GM19463 (cell line): ENCODE measurements around the gene MAP1A.

Source experiments
- ATAC-seq: cut with Tn5 transposase; IDR thresholded peaks from one replicate; pipeline ENCODE4 v1.9.1; 2021; ENCODE audit warnings: mild to moderate bottlenecking, moderate library complexity; ENCODE audit not compliant: unreplicated experiment

The MAP1A gene

GRCh38 chr15:43517354-43518196 lies at the start of gene MAP1A:
TSS of gene MAP1A (plus strand) at chr15:43517608. CDS start at chr15:43521474, 3,866 bp downstream.
- no peak for ATAC-seq

GRCh38 chr15:43469867-43470266 lies 47.5 kb upstream of the MAP1A start:
- no peak for ATAC-seq

GRCh38 chr15:43471975-43472374 lies 45.4 kb upstream of the MAP1A start:
- no peak for ATAC-seq

- ATAC-seq = no peak
Measured at GRCh38 chr15:43473885-43474284, 43.5 kb upstream of the MAP1A start.

GRCh38 chr15:43483297-43484128 lies 33.9 kb upstream of the MAP1A start:
- no peak for ATAC-seq

GRCh38 chr15:43484455-43484854 lies 33.0 kb upstream of the MAP1A start:
- no peak for ATAC-seq

GRCh38 chr15:43487271-43487895 lies 30.0 kb upstream of the MAP1A start:
- ATAC-seq = no peak

GRCh38 chr15:43488790-43489189 lies 28.6 kb upstream of the MAP1A start:
- no peak for ATAC-seq

GRCh38 chr15:43489191-43489590 lies 28.2 kb upstream of the MAP1A start:
- no peak for ATAC-seq

- ATAC-seq = no peak
Measured at GRCh38 chr15:43492266-43492665, 25.1 kb upstream of the MAP1A start.

GRCh38 chr15:43492673-43493601 lies 24.5 kb upstream of the MAP1A start, which contains the start of gene TP53BP1:
TSS of gene TP53BP1 (minus strand) at chr15:43493156. CDS start at chr15:43493043, 113 bp downstream.
- ATAC-seq = peak; percentile 100

GRCh38 chr15:43493703-43494472 lies 23.5 kb upstream of the MAP1A start:
- ATAC-seq = no peak

GRCh38 chr15:43498990-43499389 lies 18.4 kb upstream of the MAP1A start:
- ATAC-seq = no peak

GRCh38 chr15:43499635-43500034 lies 17.8 kb upstream of the MAP1A start:
- ATAC-seq = no peak

GRCh38 chr15:43505738-43506137 lies 11.7 kb upstream of the MAP1A start:
- no peak for ATAC-seq

- no peak for ATAC-seq
Measured at GRCh38 chr15:43508421-43508820, 9.0 kb upstream of the MAP1A start.

- no peak for ATAC-seq
Measured at GRCh38 chr15:43508991-43509659, 8.3 kb upstream of the MAP1A start.

GRCh38 chr15:43509660-43510199 lies 7.7 kb upstream of the MAP1A start:
- ATAC-seq = no peak
